GM19035 (cell line): ENCODE measurements around the gene MCOLN1.

Source experiments
- ATAC-seq: cut with Tn5 transposase; IDR thresholded peaks from one replicate; pipeline ENCODE4 v1.9.1; 2021; ENCODE audit not compliant: unreplicated experiment

The MCOLN1 gene

GRCh38 chr19:7522072-7522922, at the start of gene MCOLN1:
Gene MCOLN1 (plus strand): TSS chr19:7522624. CDS start chr19:7522751, 127 bp downstream.
- ATAC-seq = peak; percentile 86

DNA sequence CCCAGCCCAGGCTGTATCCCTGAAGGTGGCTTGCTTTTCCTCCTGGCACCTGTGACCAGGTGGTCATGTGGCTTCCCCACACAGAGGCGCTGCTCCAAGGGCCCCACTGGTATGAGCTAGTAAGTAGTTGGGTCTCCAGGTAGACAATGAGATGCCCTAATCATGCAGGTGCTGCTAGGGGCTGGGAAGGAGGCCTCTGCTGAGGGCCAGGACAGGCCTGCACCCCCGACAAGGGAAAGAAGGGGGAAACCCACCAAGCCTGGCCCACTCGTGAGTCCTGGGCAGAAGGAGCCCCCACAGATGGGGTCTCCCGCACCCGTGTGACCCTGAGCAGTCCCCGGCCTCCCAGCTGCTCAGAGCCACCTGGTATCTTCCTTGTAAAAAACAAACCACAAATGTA, 46.8 kb upstream of the MCOLN1 start:
- no peak for ATAC-seq

- no peak for ATAC-seq
These were observed 46.2 kb upstream of the MCOLN1 start for GRCh38 chr19:7476241-7476640.

- ATAC-seq = no peak
These were observed 45.5 kb upstream of the MCOLN1 start for GRCh38 chr19:7476777-7477494.

DNA sequence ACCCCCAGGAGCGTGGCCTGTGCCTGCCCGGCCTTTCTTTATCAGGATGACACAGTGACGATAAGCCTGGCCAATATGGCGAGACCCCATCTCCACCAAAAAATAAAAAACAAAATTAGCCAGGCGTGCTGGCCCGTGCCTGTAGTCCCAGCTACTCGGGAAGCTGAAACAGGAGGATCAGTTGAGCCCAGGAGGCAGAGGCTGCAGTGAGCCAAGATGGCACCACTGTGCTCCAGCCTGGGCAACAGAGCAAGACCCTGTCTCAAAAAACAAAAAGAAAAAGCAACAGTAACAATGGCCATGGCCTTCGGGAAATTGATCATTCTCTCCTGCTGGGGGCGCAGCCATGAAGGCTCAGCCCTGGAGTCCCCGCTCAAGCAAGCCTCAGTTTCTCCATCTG, 44.7 kb upstream of the MCOLN1 start:
- ATAC-seq = no peak

DNA sequence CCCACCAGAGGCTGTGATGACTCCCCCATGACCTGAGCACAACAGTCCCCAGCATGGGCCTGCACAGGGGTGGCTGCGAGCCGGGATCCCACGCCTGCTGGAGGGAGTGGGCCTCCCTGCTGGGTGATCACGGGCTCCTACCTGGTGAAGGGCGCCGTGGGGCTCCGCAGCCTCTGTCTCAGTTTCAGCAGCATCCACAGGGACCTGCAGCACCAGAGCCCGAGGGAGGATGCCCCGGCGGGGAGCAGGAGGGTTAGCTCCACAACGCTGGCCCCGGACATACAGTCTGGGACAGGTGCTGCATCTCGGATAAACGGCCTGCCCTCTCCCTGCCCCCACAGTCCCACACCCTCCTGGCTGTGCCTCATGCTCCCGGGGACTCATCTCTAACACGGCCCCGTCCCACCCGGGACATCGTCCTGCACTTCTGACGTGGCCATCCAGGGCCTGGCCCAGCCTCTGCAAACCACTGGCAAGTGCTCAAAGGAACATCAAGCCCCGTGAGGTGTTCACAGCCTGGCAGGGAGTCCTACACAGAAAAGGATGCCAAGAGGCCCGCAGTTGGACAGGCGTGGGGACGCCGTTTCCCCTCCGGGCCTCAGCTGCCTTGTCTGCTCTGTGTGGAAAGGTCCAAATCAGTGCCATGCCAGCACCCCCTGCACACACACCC, 44.1 kb upstream of the MCOLN1 start:
- ATAC-seq = no peak

- ATAC-seq = no peak
These were observed 43.6 kb upstream of the MCOLN1 start for GRCh38 chr19:7478843-7479227.

GRCh38 chr19:7480222-7480969, 42.0 kb upstream of the MCOLN1 start:
- no peak for ATAC-seq

- ATAC-seq = no peak
These were observed 41.5 kb upstream of the MCOLN1 start for GRCh38 chr19:7480970-7481255.

DNA sequence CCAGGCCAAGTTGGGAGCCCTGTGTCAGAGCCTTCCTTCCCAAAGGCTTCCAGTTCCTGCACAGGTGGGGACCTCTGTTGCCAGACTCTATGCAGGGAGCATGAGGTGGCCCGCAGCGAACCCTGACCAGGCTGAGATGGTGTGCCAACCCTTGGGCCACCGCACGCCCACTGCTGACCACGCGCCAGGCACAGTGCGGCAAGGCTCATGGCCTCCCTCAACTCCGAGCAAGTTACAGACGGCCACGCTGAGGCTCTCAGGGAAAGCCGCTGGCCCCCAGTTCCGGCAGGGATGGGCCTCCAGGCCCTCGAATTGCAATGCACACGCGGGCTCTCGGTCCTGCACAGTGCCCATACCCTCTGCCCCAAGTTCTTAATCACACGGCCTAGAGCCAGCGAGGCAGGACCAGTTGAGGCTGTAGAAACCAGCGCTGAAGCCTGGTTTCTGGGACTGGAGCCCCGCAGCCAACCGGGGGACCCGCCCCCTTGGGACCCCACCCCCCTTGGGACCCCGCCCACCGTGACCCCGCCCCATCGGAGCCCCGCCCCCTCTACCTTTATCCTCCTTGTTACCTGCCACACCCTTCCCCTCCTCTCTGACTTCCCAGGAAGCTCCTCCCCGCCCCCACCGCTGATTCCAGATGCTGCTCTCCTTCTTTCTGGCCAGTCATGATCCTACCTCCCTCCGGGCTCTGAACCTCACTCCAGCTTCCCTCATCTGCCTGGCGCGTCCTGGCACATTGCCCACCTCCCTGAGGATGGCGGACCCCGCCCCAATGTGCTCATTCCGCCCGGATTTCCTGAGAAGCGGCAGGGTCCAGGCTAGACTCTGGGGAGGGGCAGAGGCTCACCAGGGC, 39.6 kb upstream of the MCOLN1 start:
- no peak for ATAC-seq

DNA sequence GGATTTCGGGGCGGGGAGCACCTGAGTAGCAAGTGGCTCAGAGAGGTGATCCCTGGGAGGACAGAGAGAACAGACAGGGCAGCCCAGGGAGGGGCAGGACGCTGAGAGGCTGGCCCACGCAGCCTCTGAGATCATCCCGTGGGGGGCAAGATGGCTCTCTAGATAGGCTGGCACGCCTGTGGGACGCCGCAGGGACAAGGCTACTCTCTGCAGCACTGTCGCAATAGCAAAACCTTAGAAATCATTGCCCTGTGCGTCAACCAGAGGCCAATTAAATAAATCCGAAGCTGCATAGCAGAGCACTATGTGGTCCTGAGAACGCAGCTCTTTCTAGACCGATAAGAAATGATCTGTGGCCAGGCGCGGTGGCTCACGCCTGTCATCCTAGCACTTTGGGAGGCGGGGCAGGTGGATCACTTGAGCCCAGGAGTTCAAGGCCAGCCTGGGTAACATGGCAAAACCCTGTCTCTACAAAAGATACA, 38.7 kb upstream of the MCOLN1 start:
- ATAC-seq = no peak

- no peak for ATAC-seq
These were observed 35.5 kb upstream of the MCOLN1 start for GRCh38 chr19:7486923-7487322.

GRCh38 chr19:7488736-7489353, 33.6 kb upstream of the MCOLN1 start, which contains the start of gene PEX11G:
Gene PEX11G (minus strand): TSS chr19:7489035. CDS start chr19:7489010, 25 bp downstream.
- ATAC-seq = peak; percentile 67

DNA sequence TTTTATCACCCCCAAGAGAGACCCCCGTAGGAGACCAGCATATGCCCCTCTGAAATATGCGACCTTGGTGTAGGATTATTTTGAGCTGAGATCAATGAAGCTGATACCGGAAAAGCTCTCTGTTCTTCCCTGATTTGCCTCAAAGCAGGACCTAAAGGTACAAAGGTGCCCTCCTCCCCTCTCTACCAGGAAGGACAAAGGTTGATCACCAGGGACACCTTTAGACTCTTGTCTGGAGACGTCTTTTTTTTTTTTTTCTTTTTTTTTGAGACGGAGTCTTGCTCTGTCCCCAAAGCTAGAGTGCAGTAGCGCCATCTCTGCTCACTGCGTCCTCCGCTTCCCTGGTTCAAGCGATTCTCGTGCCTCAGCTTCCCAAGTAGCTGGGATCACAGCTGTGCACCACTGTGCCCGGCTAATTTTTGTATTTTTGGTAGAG, 32.8 kb upstream of the MCOLN1 start:
- ATAC-seq = no peak

DNA sequence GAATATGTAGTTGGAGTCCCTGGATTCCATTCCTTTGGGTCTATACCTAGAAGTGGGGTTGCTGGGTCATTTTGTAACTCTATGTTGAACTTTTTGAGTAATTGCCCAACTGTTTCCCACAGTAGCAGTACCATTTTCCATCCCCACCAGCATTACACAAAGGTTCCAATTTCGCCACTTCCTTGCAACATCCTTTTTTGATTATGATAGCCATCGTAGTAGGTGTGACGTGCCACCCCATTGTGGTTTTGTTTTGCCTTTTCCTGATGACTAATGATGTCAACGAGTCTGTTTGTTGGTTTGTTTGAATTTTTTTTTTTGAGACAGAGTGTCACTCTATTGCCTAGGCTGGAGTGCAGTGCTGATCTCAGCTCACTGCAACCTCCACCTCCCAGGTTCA, 30.3 kb upstream of the MCOLN1 start:
- ATAC-seq = no peak

DNA sequence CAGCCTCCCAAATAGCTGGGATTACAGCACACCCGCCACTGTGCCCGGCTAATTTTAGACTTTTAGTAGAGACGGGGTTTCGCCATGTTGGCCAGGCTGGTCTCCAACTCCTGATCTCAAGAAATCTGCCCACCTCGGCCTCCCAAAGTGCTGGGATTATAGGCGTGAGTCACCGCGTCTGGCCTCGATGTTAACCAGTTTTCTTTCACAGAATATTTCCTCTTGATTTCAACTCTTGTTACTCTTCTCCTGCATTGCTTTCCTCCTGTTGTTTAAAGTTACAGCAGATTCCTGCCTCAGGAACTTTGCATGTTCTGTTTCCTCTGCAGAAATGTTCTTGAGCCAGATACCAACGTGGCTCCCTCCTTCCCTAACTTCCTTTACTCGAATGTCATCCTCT, 29.9 kb upstream of the MCOLN1 start:
- no peak for ATAC-seq

- ATAC-seq = no peak
These were observed 27.9 kb upstream of the MCOLN1 start for GRCh38 chr19:7494416-7495098.

- no peak for ATAC-seq
These were observed 25.1 kb upstream of the MCOLN1 start for GRCh38 chr19:7497292-7497691.

- ATAC-seq = no peak
These were observed 21.5 kb upstream of the MCOLN1 start for GRCh38 chr19:7500811-7501450.
